Stimulated activated CD8-positive, alpha-beta memory T cell treated with anti-CD3 and anti-CD28 coated beads, Interleukin-15, amount 100 ng/mL, for 24 hours (primary cell): ENCODE measurements around the gene PIBF1.

Source experiments
- DNase-seq: peaks from one replicate; pipeline ENCODE4 v3.0.0-alpha.2; 2020; ENCODE audit warnings: low read depth

PIBF1 gene

GRCh38 chr13:73061473-73061872, 279.5 kb downstream of the PIBF1 start:
- no peak for DNase-seq

- no peak for DNase-seq
These were observed 279.9 kb downstream of the PIBF1 start for GRCh38 chr13:73061876-73062275.

- DNase-seq: no peak
These were observed 280.5 kb downstream of the PIBF1 start for GRCh38 chr13:73062468-73062867.

- DNase-seq: no peak
These were observed 281.2 kb downstream of the PIBF1 start for GRCh38 chr13:73063166-73063565.

- DNase-seq: no peak
These were observed 283.1 kb downstream of the PIBF1 start for GRCh38 chr13:73065036-73065435.

GRCh38 chr13:73065665-73066340, 283.9 kb downstream of the PIBF1 start:
- no peak for DNase-seq
